HepG2 (cell line): ENCODE data around the gene MMP19. TPM values are rescaled to one million over a fixed set of nuclear protein-coding genes. Genes with fewer than 3 reads are reported as not detected.

Experiments used
- ETV5 ChIP-seq: IDR thresholded peaks from 2 replicates; pipeline ENCODE4 v1.6.1; 2018; ENCODE audit warnings: missing biosample characterization, missing genetic modification reagents, inconsistent platforms, borderline replicate concordance
- GTF3A ChIP-seq: sonication (generic); formaldehyde crosslinking; conservative IDR thresholded peaks from 2 replicates; pipeline ENCODE4 v1.4.0; 2020; ENCODE audit warnings: mild to moderate bottlenecking, missing genetic modification reagents
- MYNN ChIP-seq: sonication (generic); formaldehyde crosslinking; IDR thresholded peaks from 2 replicates; pipeline ENCODE4 v1.4.0; 2020; ENCODE audit warnings: mild to moderate bottlenecking, low read depth, missing genetic modification reagents
- RARA ChIP-seq: IDR thresholded peaks from 2 replicates; pipeline ENCODE4 v1.6.1; 2016; ENCODE audit warnings: missing genetic modification reagents, missing compliant biosample characterization
- THRA ChIP-seq: sonication (generic); formaldehyde crosslinking; IDR thresholded peaks from 2 replicates; pipeline ENCODE4 v1.4.0; 2020; ENCODE audit warnings: missing genetic modification reagents, borderline replicate concordance
- TMF1 ChIP-seq: sonication (generic); formaldehyde crosslinking; IDR thresholded peaks from 2 replicates; pipeline ENCODE4 v1.8.1; 2022; ENCODE audit warnings: low read depth, missing genetic modification reagents
- TOPORS ChIP-seq: sonication (generic); formaldehyde crosslinking; IDR thresholded peaks from 2 replicates; pipeline ENCODE4 v1.8.0; 2023; ENCODE audit warnings: mild to moderate bottlenecking, missing genetic modification reagents
- ZBTB26 ChIP-seq: IDR thresholded peaks from 2 replicates; pipeline ENCODE4 v1.6.1; 2016; ENCODE audit warnings: missing compliant biosample characterization, missing genetic modification reagents, borderline replicate concordance
- ZNF143 ChIP-seq: sonication (generic); formaldehyde crosslinking; IDR thresholded peaks from 2 replicates; pipeline ENCODE4 v1.4.0; 2020; ENCODE audit warnings: missing genetic modification reagents
- ZNF280B ChIP-seq: sonication (generic); formaldehyde crosslinking; IDR thresholded peaks from 2 replicates; pipeline ENCODE4 v1.5.0; 2020; ENCODE audit warnings: missing genetic modification reagents, mild to moderate bottlenecking, borderline replicate concordance
- ZNF367 ChIP-seq: sonication (generic); formaldehyde crosslinking; IDR thresholded peaks from 2 replicates; pipeline ENCODE4 v1.4.0; 2020; ENCODE audit warnings: missing genetic modification reagents, borderline replicate concordance
- ZNF501 ChIP-seq: sonication (generic); formaldehyde crosslinking; IDR thresholded peaks from 2 replicates; pipeline ENCODE4 v1.5.1; 2020; ENCODE audit warnings: mild to moderate bottlenecking, moderate library complexity, missing genetic modification reagents
- ZNF629 ChIP-seq: sonication (generic); formaldehyde crosslinking; conservative IDR thresholded peaks from 2 replicates; pipeline ENCODE4 v1.5.0; 2020; ENCODE audit warnings: missing genetic modification reagents
- ZNF644 ChIP-seq: IDR thresholded peaks from 2 replicates; pipeline ENCODE4 v1.6.1; 2016; ENCODE audit warnings: low read depth
- polyA plus RNA-seq, 8 experiments: library from polyadenylated mRNA; depleted of rRNA in 3 of 8; stranded (reverse) in 7 of 8; unstranded in 1 of 8; fragments of >200 nt; fragmentation: Illumina TruSeq in 4 of 8; extraction: Trizol in 4 of 8; gene quantifications; 2 replicates each; pipeline versions ENCODE4 v1.2.1 to v1.2.3, GENCODE V29; 2011 to 2016; ENCODE audit warnings: low read depth in 4 of 8, missing spikeins in 1 of 8, mixed read lengths in 1 of 8; ENCODE audit not compliant: insufficient read depth in 1 of 8
- total RNA-seq, 5 experiments: library from RNA; depleted of rRNA; stranded (reverse); fragments of >200 nt; fragmentation: Illumina TruSeq; extraction: Trizol; gene quantifications; 2 replicates each; pipeline ENCODE4 v1.2.3, GENCODE V29; 2016; ENCODE audit warnings: low read depth in 1 of 5
- TF ChIP-seq, protein P1 (sequence below): sonication (generic); formaldehyde crosslinking; IDR thresholded peaks from 2 replicates; pipeline ENCODE4 v1.4.0; 2020; ENCODE audit warnings: mild to moderate bottlenecking, missing genetic modification reagents
- TF ChIP-seq, protein P2 (sequence below): IDR thresholded peaks from 2 replicates; pipeline ENCODE4 v1.6.1; 2016; ENCODE audit warnings: missing compliant biosample characterization, missing genetic modification reagents, borderline replicate concordance

The MMP19 gene
- total and polyA plus RNA-seq, 2 of the 13 experiments (the other 11 are each of a cell fraction or from before 2014, with no cell fraction given): 0.07 to 0.08 TPM

- TF ChIP-seq, protein P1, sequence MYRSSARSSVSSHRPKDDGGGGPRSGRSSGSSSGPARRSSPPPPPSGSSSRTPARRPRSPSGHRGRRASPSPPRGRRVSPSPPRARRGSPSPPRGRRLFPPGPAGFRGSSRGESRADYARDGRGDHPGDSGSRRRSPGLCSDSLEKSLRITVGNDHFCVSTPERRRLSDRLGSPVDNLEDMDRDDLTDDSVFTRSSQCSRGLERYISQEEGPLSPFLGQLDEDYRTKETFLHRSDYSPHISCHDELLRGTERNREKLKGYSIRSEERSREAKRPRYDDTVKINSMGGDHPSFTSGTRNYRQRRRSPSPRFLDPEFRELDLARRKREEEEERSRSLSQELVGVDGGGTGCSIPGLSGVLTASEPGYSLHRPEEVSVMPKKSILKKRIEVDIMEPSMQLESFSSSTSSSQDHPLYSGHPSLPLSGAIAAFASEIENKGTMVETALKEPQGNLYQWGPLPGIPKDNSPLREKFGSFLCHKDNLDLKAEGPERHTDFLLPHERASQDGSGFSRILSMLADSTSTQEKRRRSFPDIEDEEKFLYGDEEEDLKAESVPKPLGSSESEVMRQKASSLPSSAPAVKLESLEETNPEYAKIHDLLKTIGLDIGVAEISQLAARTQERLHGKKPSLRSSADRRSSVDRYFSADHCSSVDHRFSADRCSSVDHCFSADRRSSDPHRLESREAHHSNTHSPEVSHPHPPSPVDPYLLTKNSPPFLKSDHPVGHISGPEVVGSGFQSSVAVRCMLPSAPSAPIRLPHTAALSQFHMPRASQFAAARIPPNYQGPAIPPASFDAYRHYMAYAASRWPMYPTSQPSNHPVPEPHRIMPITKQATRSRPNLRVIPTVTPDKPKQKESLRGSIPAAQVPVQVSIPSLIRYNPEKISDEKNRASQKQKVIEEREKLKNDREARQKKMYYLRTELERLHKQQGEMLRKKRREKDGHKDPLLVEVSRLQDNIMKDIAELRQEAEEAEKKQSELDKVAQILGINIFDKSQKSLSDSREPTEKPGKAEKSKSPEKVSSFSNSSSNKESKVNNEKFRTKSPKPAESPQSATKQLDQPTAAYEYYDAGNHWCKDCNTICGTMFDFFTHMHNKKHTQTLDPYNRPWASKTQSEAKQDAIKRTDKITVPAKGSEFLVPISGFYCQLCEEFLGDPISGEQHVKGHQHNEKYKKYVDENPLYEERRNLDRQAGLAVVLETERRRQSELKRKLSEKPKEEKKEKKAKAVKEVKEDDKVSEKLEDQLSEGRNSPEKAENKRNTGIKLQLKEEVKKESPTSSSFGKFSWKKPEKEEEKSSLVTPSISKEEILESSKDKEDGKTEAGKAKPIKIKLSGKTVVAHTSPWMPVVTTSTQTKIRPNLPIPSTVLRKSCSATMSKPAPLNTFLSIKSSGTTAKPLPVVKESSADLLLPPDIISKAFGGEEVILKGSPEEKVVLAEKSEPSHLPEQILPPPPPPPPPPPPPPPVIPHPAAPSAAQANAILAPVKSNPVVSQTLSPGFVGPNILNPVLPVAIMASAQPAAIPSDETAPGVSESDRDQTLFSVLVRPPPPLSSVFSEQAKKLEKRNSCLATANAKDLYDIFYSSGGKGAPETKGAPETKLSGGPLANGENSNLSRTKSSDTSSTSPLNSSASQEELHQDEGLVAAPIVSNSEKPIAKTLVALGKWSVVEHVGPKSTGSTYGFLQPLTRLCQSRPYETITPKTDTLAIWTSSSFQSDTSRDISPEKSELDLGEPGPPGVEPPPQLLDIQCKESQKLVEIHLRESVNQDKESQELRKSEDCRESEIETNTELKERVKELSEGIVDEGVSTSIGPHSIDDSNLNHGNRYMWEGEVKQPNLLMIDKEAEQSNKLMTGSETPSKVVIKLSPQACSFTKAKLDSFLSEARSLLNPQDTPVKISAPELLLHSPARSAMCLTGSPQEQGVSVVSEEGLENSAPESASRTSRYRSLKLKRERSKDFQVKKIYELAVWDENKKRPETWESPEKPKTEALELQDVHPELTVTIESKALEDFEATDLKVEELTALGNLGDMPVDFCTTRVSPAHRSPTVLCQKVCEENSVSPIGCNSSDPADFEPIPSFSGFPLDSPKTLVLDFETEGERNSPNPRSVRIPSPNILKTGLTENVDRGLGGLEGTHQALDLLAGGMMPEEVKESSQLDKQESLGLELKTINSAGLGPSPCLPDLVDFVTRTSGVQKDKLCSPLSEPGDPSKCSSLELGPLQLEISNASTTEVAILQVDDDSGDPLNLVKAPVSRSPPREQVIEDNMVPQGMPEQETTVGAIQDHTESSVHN (CRISPR knock-in tag): no peak
- no peak for TF ChIP-seq ETV5 (CRISPR knock-in tag)
- no peak for TF ChIP-seq ZBTB26 (CRISPR knock-in tag)
- TF ChIP-seq ZNF280B (CRISPR knock-in tag): no peak
- no peak for TF ChIP-seq GTF3A (CRISPR knock-in tag)
- TF ChIP-seq ZNF501: no peak
- TF ChIP-seq, protein P2, sequence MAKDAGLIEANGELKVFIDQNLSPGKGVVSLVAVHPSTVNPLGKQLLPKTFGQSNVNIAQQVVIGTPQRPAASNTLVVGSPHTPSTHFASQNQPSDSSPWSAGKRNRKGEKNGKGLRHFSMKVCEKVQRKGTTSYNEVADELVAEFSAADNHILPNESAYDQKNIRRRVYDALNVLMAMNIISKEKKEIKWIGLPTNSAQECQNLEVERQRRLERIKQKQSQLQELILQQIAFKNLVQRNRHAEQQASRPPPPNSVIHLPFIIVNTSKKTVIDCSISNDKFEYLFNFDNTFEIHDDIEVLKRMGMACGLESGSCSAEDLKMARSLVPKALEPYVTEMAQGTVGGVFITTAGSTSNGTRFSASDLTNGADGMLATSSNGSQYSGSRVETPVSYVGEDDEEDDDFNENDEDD (CRISPR knock-in tag): no peak
- TF ChIP-seq THRA (CRISPR knock-in tag): no peak
- no peak; the same call in 1 of the 2 replicates for TF ChIP-seq TOPORS (CRISPR knock-in tag)
- no peak for TF ChIP-seq TMF1 (CRISPR knock-in tag)
- no peak for TF ChIP-seq ZNF629 (CRISPR knock-in tag)
- no peak for TF ChIP-seq ZNF644
- no peak for TF ChIP-seq ZNF143 (CRISPR knock-in tag)
- TF ChIP-seq MYNN (CRISPR knock-in tag): no peak
- no peak for TF ChIP-seq ZNF367 (CRISPR knock-in tag)
- TF ChIP-seq RARA (CRISPR knock-in tag): no peak
Measured at GRCh38 chr12:55829967-55830600, 12.7 kb downstream of the MMP19 start (continued).
